Ascending aorta (tissue), 2 donors: ENCODE measurements around the gene LGALS4. TPM values are rescaled to one million over a fixed set of nuclear protein-coding genes. Genes with fewer than 3 reads are reported as not detected.
"Not testable (repeated sequence)": the region's sequence is repeated elsewhere in the genome, so short reads cannot be mapped to it uniquely, and the experiment has no call there.

ENCODE experiments used
- DNase-seq, 2 donors: peaks; one replicate each; pipeline ENCODE4 v3.0.0-alpha.2; 2019; ENCODE audit warnings: low spot score in 2 of 2
- H3K27ac ChIP-seq, 2 donors: fragments of 200-600 bp; sonication (generic); one replicate each; pipeline ENCODE4 v1.5.1; 2016 to 2017; ENCODE audit warnings: mild to moderate bottlenecking in 1 of 2
- H3K27me3 ChIP-seq: fragments of 200-600 bp; sonication (generic); one replicate; pipeline ENCODE4 v1.5.1; 2017
- H3K36me3 ChIP-seq, 2 donors: fragments of 200-600 bp; sonication (generic); one replicate each; pipeline ENCODE4 v1.5.1; 2016
- H3K4me1 ChIP-seq, 2 donors: fragments of 200-600 bp; sonication (generic); one replicate each; pipeline ENCODE4 v1.5.1; 2016 to 2017; ENCODE audit warnings: mild to moderate bottlenecking in 1 of 2
- H3K4me3 ChIP-seq, 2 donors: fragments of 200-600 bp; sonication (generic); one replicate each; pipeline ENCODE4 v1.5.1; 2016 to 2017; ENCODE audit warnings: mild to moderate bottlenecking in 1 of 2
- H3K9me3 ChIP-seq, 2 donors: fragments of 200-600 bp; sonication (generic); one replicate each; pipeline ENCODE4 v1.5.1; 2016
- intact Hi-C: fragments of 100-400 bp; cut with DNase I; formaldehyde crosslinking; loops from one replicate; pipeline ENCODE4 v1.15.1; 2023
- total RNA-seq: library from RNA; depleted of rRNA; stranded (reverse); fragments of >200 nt; gene quantifications from one replicate; pipeline ENCODE4 v1.1.0, GENCODE V29; 2016
- TF ChIP-seq, protein P1 (sequence below), 3 experiments: fragments of 200-600 bp in 2 of 3; fragments of 450-650 bp in 1 of 3; sonication (generic) in 2 of 3; IDR thresholded peaks; one replicate each; pipeline ENCODE4 v1.5.1; 2016 to 2019; ENCODE audit warnings: antibody characterized with exemption in 3 of 3, mild to moderate bottlenecking in 1 of 3, moderate library complexity in 1 of 3

LGALS4 gene
- total RNA-seq, 1 donor from 2014 or later, result not detected

DNA sequence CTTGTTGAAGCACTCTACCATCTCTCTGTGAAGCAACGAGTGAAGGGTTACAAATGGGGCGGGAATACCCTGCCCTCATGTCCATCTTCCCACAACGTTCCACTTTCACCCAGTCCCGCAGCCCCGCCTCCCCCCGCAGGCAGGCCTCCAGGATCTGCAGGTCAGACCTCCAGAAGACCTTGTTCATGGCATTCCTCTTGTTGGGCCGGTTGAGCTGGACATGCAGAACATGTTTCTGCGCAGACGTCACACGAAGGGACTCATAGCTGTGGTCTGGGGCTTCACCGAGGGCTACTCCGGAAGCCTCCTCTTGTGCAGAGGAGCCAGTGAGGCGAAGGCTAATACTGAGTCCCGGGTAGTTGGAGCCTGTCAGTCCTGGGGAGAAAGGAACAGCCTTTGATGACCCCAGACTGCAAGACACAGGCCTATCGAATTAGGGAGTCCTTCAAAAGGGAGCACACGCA lies 18.4 kb upstream of the LGALS4 start:
- TF ChIP-seq, protein P1, sequence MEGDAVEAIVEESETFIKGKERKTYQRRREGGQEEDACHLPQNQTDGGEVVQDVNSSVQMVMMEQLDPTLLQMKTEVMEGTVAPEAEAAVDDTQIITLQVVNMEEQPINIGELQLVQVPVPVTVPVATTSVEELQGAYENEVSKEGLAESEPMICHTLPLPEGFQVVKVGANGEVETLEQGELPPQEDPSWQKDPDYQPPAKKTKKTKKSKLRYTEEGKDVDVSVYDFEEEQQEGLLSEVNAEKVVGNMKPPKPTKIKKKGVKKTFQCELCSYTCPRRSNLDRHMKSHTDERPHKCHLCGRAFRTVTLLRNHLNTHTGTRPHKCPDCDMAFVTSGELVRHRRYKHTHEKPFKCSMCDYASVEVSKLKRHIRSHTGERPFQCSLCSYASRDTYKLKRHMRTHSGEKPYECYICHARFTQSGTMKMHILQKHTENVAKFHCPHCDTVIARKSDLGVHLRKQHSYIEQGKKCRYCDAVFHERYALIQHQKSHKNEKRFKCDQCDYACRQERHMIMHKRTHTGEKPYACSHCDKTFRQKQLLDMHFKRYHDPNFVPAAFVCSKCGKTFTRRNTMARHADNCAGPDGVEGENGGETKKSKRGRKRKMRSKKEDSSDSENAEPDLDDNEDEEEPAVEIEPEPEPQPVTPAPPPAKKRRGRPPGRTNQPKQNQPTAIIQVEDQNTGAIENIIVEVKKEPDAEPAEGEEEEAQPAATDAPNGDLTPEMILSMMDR (IDR thresholded peaks at IDR 0.05), result no peak
- Histone ChIP-seq H3K9me3 (no peaks in the 10 kb centered on the region), H3K4me1 (peaks cover 6 to 25% of the 10 kb centered on the region in 2 donors), H3K4me3 (peak overlapping the region; percentile 71 to 77), H3K27ac (peak overlapping the region; percentile 82 to 91), H3K27me3 (no peaks in the 10 kb centered on the region), H3K36me3 (peaks cover 20 to 31% of the 10 kb centered on the region in 2 donors)
- intact Hi-C loops, result loop anchor here (1.0 to 5.0 kb wide), 6 partner anchors 19 to 511 kb away; partner anchors contain the start of genes ACTN4, EIF3K, NFKBIB and SAMD4B
- DNase-seq, result peak; percentile 45 to 89

DNA sequence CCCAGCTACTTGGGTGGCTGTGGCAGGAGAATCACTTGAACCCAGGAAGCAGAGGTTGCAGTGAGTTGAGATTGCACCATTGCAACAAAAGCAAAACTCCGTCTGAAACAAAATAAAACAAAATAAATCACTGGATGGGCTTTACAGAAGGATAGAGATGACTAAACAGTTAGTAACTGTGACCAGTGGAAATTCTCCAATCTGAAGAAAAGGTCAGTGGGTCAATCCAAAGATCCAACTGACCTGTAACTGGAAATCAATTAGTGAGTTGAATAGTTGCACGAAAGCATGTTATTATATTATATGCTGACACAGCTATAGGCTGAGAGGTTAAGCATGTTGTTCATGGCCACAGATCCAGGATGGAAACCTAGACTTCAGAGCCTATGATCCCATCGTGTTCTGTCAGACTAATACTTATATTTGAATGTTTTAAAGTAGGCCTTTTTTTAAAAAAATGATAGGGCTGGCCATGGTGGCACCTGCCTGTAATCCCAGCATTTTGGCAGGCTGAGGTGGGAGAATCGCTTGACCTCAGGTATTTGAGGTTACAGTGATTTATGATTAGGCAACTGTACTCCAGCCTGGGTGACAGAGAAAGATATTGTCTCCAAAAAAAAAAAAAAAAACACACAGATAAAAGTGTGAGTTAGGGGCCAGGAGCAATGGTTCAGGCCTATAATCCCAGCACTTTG lies 17.4 kb upstream of the LGALS4 start:
- no peak for DNase-seq
- TF ChIP-seq, protein P1 (IDR thresholded peaks at IDR 0.05), result no peak
- intact Hi-C loops, result loop anchor here (2.0 to 5.0 kb wide), 3 partner anchors 113 to 512 kb away; partner anchors contain the start of genes EIF3K and SAMD4B
- Histone ChIP-seq H3K27ac (peak overlapping the region in 1 of 2 donors; percentile 91), H3K4me1 (peaks cover 3 to 20% of the 10 kb centered on the region in 2 donors), H3K9me3 (no peaks in the 10 kb centered on the region), H3K4me3 (peak overlapping the region in 1 of 2 donors; percentile 77), H3K27me3 (no peaks in the 10 kb centered on the region), H3K36me3 (peaks cover 17 to 33% of the 10 kb centered on the region in 2 donors)

DNA sequence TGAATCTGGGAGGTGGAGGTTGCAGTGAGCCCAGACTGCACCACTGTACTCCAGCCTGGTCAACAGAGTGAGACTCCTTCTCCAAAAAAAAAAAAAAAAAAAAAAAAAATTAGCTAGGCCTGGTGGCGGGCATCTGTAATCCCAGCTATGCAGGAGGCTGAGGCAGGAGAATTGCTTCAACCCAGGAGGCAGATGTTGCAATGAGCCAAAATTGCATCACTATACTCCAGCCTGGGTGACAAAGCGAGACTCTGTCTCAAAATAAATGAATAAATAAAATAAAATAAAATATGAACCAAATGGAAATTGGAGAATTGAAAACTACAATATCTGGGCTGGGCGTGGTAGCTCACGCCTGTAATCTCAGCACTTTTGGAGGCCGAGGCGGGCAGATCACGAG lies 16.5 kb upstream of the LGALS4 start:
- H3K4me3 ChIP-seq, DNase-seq, H3K27ac ChIP-seq, H3K9me3 ChIP-seq, H3K27me3 ChIP-seq, intact Hi-C loops: not testable (repeated sequence)
- peaks cover 3 to 18% of the 10 kb centered on the region in 2 donors for H3K4me1 ChIP-seq
- H3K36me3 ChIP-seq, result peaks cover 17 to 33% of the 10 kb centered on the region in 2 donors

DNA sequence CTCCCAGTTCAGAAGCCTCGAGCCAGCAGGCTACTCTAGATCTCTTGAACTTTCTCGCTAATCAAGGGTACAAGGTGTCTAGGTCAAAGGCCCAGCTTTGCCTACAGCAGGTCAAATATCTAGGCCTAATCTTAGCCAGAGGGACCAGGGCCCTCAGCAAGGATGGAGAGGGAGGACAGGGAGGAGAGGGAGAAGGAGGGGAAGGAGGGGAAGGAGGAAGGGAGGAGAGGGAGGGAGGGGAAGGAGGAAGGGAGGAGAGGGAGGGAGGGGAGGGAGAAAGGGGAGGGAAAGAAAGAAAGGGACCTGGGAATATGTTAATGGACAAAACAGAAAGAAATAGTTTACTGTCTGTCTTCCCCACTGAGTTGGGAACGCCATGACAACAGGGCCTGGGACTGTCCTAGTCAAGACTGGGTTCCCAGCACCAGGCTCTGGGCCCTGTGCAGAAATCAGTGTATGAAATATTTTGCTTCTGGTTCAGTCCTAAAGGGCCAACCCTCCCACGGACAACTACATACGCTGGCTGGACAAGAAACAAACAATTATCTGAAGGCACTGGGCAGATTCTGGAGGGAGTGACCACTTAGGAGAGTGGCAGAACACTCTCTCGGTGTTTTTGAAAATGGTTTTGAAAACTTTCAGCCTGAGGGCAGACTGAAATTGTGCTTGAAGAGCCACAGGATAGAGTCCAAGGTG lies 14.3 kb upstream of the LGALS4 start:
- Histone ChIP-seq H3K36me3 (peaks cover 30 to 50% of the 10 kb centered on the region in 2 donors), H3K9me3 (no peaks in the 10 kb centered on the region), H3K27me3 (no peaks in the 10 kb centered on the region), H3K4me1 (peaks cover 0 to 12% of the 10 kb centered on the region in 2 donors), H3K27ac (no peak overlapping the region), H3K4me3 (no peak overlapping the region)
- DNase-seq, result no peak
- intact Hi-C loops, result no loop called here
- TF ChIP-seq, protein P1 (IDR thresholded peaks at IDR 0.05), result no peak

DNA sequence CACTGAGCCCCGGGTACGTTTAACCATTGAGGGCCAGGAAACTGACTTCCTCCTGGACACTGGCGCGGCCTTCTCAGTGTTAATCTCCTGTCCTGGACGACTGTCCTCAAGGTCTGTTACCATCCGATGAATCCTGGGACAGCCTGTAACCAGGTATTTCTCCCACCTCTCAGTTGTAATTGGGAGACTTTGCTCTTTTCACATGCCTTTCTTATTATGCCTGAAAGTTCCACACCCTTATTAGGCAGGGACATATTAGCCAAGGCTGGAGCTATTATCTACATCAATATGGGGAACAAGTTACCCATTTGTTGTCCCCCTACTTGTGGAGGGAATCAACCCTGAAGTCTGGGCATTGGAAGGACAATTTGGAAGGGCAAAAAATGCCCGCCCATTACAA lies 13.2 kb upstream of the LGALS4 start:
- H3K36me3 ChIP-seq, result peaks cover 30 to 54% of the 10 kb centered on the region in 2 donors
- H3K4me3 ChIP-seq, H3K27ac ChIP-seq, H3K9me3 ChIP-seq, DNase-seq, intact Hi-C loops, H3K27me3 ChIP-seq: not testable (repeated sequence)
- peaks cover 0 to 10% of the 10 kb centered on the region in 2 donors for H3K4me1 ChIP-seq

DNA sequence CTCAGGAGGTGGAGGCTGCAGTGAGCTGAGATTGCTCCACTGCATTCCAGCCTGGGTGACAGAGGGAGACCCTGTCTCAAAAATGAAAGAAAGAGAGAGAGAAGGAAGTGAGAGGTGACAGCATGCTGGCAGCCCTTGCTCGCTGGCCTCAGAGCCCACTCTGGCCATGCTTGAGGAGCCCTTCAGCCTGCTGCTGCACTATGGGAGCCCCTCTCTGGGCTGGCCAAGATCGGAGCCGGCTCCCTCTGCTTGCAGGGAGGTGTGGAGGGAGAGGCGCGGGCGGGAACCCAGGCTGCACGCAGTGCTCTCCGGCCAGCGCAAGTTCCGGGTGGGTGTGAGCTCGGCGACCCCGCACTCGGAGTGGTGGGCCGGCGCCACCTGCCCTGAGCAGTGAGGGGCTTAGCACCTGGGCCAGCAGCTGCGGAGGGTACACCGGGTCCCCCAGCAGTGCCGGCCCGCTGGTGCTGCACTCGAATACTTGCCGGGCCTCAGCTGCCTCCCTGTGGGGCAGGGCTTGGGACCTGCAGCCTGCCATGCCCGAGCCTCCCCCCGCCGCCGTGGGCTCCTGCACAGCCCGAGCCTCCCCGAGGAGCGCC lies 8.6 kb upstream of the LGALS4 start:
- intact Hi-C loops, DNase-seq, H3K4me1 ChIP-seq, H3K9me3 ChIP-seq, H3K27me3 ChIP-seq, H3K27ac ChIP-seq, H3K4me3 ChIP-seq: not testable (repeated sequence)
- peaks cover 33 to 59% of the 10 kb centered on the region in 2 donors for H3K36me3 ChIP-seq
